GM10847 (cell line): ENCODE measurements around the gene OXA1L.

Experiments
- POLR2A ChIP-seq: IDR thresholded peaks from 2 replicates; pipeline ENCODE4 v1.6.1; 2011; ENCODE audit not compliant: insufficient read length; ENCODE audit errors: extremely low read depth

OXA1L gene

DNA sequence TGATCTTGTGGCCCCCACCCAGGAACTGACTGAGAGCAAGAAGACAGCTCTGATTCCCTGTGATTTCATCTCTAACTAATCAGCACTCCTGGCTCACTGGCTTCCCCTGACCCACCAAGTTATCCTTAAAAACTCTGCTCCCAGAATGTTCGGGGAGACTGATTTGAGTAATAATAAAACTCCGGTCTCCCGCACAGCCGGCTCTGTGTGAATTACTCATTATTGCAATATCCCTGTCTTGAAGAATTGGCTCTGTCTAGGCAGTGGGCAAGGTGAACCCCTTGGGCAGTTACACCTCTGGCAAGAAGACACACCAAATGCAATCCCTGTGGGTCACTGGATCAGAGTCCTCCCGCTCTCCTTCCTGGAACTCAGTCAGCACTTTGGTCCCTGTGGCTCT, 27.5 kb downstream of the OXA1L start:
- no peak for TF ChIP-seq POLR2A

DNA sequence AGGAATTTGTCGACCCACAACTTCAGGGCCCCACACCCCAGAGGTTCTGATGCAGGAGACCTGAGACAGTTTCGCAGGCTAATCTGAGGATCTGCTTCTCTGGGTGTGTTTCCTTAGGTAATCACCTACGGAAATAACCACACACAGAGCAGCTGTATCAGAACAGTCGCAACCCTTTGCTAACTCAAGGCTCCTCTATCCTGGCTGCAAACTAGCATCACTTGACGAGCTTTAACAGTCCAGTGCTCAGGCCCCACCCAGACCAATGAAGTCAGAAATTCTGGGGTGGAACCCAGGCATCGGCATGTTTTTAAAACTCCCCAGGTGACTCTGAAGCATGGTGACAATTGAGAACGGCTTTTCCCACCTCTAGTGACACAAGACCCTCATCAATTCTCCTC, 28.1 kb downstream of the OXA1L start:
- no peak for TF ChIP-seq POLR2A

DNA sequence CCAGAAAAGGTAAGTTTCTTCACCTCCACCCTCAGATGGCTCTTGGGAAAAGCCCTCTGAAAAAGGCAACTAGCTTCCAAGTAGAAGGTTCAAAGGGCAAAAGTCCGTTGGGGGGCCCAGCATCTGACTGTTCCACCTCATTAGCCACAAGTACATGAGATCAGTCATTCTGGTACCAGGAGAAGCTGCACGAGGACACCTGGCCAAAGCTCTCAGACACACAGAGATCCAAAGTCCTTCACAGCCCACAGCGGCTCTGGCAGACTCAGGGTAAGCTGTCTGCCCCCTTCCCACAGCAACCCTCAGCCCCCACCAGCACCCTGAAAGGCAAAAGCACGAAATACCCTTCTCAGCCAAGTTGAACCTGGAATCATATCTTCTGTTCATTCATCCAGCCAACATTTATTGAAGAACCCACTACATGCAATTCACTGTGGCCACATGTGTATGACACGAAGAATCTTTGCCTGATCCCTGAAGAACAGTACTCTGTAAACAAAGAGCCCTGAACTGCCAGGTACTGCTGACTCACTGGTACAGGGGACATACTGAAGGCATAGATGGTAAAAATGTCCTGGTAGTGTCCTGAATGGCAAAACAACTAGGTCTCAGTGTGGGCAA, 29.7 kb downstream of the OXA1L start:
- TF ChIP-seq POLR2A, result no peak

DNA sequence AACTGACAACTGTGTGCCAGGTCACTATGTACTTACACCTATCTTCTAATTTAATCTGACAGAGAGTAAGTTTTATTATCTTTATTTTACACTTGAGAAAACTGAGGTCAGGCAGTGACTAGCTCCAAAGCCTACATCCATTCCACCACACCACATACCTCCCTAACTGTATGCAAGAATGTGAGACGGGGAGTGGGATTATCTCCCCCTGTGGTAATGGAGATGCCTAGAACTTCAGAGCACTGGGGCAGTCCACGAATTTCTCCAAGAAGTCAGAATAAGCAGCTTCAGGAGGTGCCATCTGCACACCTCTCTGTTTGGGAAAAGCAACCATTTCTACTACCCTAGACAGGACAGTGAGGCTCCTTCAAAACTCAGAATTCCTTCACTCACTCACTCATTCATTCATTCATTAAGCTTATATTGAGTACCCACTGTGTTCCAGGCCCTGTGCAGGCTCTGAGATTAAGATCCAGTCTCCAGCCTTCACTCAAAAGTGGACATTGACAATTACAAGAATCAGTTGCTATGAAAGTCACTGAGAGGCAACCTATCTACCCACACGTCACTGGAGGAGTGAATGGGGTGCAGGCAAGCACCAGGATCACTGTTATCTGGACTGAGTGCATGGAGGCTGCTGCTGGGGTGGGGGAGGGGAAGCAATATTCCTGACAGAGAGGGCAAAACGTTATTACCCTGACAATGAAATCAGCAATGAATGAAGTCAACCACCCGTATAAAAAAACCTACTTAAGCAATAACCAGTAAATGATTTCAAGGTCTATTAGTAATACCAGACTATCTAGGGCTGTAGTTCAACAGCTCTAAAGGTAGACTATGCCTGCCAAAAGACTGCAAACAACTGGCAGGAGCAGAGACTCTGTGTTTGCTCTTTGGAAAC, 30.8 kb downstream of the OXA1L start:
- no peak for TF ChIP-seq POLR2A

DNA sequence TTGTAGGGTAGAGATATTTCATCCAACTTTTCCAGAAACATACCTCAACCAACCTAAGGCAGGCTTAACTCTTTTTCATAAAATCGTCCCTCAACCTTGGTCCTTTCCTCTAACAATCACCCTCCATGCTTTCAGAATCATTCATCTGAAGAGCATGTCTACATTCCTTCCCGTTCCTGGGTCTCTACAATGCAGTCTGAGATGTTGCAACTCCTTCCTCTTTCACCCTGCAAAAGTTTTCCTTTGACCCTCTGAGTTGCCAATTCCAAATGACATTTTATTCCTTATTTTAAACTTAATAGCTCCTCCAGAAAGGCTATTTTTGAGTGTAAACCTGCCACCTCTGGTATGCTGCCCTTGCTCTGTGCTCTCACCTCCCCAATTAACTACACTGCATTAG, 32.0 kb downstream of the OXA1L start:
- TF ChIP-seq POLR2A, result no peak

DNA sequence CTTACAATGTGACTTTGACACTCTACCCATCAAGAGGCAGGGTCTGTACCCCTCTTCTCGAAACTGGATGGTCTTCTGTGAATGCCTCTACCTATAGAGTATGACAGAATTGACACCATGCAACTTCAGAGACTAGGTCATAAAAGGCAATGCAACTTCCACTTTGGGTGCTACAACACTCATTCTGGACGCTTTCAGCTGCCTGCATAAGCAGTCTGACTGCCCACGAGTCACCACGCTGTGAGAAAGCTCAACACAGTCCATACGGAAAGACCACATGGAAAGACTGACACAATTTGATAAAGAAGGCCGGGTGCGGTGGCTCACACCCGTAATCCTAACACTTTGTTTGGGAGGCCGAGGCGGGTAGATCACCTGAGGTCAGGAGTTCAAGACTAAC, 33.9 kb downstream of the OXA1L start:
- no peak for TF ChIP-seq POLR2A

DNA sequence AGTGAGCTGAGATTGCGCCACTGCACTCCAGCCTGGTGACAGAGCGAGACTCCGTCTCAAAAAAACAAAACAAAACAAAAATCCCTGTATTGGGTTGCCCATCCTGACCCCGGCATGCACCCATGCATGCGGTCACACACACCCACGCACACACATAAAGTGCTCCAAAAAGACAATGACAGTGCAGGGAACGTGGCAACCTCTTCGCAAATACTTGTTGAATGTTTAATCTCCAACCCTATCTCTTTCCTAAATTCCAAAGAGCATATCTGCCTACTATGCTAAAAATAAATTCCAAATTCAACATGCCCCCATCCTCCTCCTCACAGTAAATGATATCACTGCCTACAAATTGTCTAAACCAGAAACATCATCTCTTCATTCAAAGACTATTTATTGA, 35.2 kb downstream of the OXA1L start:
- TF ChIP-seq POLR2A, result no peak

DNA sequence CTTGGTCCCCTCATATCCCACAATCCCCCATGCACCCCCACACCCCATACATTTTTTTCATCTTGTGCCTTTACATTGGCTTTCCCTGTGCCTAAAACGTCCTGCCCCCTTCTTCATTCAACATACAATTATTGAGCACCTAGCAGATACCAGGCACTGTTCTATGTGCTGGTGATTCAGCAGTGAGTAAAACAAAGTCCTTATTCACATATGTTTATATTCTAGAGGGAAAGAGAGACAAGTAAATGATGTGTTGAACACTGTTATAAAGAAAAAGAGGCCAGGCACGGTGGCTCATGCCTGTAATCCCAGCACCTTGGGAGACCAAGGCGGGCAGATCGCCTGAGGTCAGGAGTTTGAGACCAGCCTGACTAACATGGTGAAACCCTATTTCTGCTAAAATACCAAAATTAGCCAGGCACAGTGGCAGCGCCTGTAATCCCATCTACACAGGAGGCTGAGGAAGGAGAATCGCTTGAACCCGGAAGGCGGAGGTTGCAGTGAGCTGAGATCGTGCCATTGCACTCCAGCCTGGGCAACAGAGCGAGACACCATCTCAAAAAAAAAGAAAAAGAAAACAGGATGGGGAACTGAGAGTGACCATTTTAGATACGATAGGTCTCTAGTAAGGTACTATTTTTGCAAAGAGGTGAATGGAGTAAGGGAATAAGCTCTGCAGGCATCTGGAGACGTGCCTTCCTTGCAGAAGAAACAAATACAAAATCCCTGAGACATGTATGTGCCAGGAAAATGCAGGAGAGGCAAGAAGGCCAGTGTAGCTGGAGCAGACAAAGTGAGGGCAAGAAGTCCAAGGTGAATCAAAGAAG, 36.6 kb downstream of the OXA1L start:
- TF ChIP-seq POLR2A, result no peak

DNA sequence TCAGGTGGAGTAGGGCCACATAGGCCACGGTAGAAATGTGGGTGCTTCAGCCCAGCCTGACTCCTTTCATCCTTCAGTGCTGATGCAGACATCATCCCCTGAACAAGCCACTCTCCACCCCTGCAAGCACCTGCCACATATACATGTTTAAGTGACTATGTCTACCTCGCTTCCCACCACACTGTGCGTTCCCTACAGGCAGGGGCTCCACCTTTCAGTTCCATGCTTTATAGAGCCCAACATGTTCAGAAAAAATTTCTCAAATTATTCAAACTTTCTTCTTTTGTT, 37.1 kb downstream of the OXA1L start:
- no peak for TF ChIP-seq POLR2A

DNA sequence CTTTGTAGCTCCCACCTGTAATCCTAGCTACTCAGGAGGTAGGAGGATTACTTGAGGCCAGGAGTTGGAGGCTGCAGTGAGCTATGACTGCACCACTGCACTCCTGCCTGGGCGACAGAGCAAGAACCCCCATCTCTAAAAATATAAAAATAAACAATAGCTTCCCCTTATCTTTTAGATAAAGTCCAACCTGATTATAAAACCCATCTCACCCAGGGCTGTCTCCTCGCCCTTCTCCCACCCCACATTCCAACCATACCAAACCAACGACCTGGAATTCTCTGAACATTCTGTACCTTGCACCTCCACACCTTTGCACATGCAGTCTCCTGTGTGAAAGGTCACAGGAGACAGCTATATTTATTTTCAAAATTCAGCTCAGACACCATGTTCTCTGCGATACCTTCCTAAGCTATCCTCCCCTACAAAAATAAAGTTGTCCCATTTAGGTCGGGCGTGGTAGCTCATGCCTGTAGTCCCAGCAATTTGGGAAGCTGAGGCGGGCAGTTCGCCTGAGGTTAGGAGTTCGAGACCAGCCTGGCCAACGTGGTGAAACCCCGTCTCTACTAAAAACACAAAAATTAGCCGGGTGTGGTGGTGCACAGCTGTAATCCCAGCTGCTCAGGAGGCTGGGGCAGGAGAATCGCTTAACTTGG, 41.1 kb downstream of the OXA1L start:
- no peak for TF ChIP-seq POLR2A

DNA sequence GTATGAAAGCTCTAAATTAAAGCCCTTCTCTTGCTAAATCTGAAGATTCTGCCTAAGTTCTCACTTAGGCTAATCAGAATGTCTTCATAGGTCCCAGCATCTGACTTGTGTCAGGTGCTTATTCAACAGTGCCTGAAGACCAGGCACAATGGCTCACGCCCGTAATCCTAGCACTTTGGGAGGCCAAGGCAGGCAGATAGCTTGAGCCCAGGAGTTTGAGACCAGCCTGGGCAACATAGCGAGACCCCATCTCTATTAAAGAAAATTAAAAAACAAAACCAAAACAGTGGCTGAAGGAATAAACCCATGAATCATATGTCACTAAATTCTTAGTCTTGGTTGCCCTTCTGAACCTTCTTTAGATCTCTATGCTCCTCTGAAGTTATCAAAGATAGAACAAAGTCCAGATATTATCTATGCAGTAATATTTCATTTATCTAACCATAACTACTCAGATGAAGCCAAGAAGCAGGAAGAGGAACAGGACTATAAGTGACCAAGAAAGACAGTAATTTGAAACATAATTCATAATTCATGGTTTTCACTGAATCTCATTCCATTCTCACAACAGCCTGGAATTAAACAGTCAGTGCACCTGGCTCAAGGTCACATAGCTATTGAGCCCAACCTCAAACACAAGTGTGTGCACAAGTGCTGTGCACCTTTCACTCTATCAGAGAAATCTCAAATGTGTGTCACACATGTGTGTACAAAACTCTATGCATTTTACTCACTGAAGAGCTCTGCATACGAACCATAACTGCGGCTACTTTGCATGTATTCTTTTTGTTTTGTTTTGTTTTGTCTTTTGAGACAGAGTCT, 42.1 kb downstream of the OXA1L start:
- TF ChIP-seq POLR2A, result no peak

DNA sequence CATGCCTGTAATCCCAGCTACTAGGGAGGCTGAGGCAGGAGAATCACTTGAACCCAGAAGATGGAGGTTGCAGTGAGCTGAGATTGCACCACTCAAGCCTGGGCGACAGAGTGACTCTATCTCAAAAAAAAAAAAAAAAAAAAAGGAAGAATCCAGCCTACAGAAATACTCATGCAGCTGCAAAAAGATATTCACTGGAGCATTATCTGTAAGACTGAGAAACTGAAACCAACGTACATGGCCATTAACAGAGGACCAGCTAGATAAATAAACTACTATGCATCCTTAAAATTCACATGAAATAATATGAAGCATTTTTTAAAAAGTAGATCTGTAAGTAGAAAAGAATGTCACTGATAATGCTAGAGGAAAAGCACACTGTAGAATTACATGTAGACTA, 45.2 kb downstream of the OXA1L start:
- no peak for TF ChIP-seq POLR2A

DNA sequence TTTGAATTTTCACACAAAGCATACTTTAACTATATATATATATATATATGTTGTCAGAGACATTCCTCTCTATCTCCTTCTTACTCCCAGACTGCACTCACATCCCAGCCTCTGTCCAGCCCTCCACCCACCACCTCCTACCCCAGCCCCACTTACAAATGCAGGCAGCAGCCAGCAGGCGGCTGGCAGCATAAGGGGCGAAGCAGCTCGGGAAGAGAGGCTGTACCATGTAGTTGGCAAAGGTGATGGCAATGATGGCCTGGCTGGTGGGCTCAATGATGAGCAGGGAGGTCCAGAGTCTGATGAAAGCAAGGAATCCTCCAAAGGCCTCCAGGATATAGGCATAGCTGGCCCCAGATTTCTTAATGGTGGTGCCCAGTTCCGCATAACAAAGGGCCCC, 46.3 kb downstream of the OXA1L start:
- no peak for TF ChIP-seq POLR2A

DNA sequence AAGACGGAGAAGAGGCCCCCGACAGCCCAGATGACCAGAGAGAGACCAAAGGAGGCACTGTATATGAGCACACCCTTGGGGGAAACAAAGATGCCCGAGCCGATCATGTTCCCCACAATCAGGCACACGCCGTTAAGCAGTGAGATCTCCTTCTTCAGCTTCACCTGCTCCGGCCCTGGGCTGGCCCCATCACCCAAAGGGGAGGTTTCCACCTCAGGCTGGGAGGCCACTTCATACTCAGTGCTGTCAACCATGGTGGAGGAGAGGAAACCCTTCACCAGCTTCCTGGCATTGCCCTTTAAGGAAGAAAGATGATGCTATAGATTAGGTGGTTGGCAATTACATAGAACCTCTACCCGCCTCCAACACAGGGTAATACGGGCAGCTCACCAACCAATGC, 46.7 kb downstream of the OXA1L start:
- TF ChIP-seq POLR2A, result no peak

DNA sequence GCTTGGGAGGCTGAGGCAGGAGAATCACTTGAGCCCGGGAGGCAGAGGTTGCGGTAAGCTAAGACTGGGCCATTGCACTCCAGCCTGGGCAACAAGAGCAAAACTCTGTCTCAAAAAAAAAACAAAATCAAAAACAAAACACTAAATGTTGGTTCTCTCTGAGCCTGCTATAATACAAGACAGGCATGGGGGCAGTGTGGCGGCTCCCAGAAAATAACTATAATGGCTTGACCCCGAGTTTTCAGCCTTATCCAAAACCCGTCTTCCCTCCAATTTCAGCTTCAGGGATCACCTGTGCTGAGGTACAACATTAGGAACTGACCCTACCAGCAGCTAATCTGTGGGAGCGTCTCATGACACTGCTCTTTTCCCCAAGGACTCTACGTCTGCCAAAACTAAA, 47.9 kb downstream of the OXA1L start:
- TF ChIP-seq POLR2A, result no peak
